ENCODE data around the gene PCBD1. TPM values are rescaled to one million over a fixed set of nuclear protein-coding genes. Genes with fewer than 3 reads are reported as not detected.
A peak's percentile ranks its signal among the peaks of the same experiment; 100 is the strongest.

The PCBD1 gene
- total and polyA plus RNA-seq, 9 donors: 25.5 to 104 (median 60.6) TPM

DNA sequence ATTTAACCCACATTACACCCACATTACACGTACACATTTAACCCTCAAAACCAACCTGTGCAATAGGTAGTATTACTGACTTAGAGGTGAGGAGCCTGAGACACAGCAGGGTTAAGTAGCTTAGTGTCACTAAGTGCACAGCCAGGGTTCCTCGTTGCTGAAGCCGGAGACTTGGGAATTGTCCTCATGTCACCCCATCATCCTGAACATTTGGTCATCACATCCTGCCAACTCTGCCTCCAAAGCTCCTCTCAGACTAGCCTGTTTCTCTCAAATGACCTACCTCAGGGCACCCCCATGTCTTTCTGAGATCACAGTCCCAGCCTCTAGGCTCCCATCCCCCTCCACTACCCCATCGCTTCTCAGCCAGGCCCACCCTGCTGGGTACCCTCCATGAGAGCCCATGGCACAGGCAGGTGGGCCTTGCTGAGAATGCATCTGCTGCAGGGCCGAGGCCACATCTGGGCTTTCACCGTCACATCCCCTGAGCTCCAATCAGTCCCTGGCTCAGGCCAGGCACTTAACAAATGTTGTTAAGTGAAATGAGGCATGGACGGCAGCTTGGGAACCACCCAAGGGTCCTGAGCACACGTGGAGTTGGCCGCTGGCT lies 21.1 kb upstream of the PCBD1 start:
- no peaks in the 10 kb centered on the region for H3K9me3 ChIP-seq
- no peak for TF ChIP-seq EP300 (IDR thresholded peaks at IDR 0.05)
- no peak for TF ChIP-seq POLR2A (IDR thresholded peaks at IDR 0.05)
- TF ChIP-seq, protein P1, sequence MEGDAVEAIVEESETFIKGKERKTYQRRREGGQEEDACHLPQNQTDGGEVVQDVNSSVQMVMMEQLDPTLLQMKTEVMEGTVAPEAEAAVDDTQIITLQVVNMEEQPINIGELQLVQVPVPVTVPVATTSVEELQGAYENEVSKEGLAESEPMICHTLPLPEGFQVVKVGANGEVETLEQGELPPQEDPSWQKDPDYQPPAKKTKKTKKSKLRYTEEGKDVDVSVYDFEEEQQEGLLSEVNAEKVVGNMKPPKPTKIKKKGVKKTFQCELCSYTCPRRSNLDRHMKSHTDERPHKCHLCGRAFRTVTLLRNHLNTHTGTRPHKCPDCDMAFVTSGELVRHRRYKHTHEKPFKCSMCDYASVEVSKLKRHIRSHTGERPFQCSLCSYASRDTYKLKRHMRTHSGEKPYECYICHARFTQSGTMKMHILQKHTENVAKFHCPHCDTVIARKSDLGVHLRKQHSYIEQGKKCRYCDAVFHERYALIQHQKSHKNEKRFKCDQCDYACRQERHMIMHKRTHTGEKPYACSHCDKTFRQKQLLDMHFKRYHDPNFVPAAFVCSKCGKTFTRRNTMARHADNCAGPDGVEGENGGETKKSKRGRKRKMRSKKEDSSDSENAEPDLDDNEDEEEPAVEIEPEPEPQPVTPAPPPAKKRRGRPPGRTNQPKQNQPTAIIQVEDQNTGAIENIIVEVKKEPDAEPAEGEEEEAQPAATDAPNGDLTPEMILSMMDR (IDR thresholded peaks at IDR 0.05): no peak
- no peaks in the 10 kb centered on the region for H3K27me3 ChIP-seq
- no peak overlapping the region for H3K4me3 ChIP-seq
- no peaks in the 10 kb centered on the region for H3K36me3 ChIP-seq
- DNase-seq: peak in 1 of 5 donors; percentile 14
- H3K27ac ChIP-seq: no peak overlapping the region
- intact Hi-C loops (cut with DNase I): loop anchor here in 1 of 4 donors (5.0 kb wide), 1 partner anchor 373 kb away; no protein-coding TSS in a partner anchor
- 87 to 93% (median 88%) methylated on average over 9 of the region's 9 CpGs for WGBS, 3 donors
- H3K4me1 ChIP-seq (ENCODE audit: insufficient read depth): no peaks in the 10 kb centered on the region

DNA sequence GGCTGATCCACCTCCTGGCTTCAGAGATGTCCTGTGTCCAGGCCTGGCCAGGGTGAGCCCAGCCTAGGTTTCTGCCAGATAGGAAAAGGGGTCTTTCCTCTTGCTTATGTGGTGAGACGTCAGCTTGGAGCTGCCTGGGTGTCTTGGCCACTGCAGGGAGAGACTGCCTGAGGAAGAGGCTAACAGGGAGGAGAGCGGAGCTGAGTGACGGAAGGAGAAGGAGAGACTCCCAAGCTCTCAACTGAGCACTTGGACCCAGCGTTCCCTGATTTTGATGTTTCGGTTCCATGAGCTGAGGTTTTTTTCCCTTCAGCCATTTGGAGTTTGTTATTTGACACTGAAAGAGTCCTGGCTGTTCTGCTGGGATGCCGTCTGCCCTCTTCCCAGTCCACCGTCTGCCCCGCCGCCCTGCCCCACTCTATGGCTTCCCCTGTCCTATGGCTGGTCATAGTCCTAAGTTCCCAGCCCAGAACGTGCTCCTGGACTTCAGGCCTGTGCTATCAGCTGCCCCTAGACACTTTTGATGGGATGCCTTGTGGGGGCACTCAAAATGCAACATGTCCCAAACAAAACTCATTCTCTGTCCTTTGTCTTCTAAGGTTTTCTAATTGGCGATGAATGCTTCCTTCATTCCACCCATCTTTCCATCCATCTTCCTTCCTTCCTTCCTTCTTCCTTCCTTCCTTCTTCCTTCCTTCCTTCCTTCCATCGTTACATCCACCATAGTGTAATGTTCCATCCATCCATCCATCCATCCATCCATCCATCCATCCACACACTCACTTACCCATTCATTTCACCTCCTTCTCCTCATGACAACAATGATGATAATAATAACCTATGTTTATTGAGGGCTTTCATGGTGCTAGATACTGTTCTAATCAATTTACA lies 20.3 kb upstream of the PCBD1 start:
- Histone ChIP-seq H3K9me3 (no peaks in the 10 kb centered on the region), H3K27ac (no peak overlapping the region), H3K27me3 (no peaks in the 10 kb centered on the region), H3K4me3 (no peak overlapping the region), H3K4me1 (ENCODE audit: insufficient read depth) (no peaks in the 10 kb centered on the region), H3K36me3 (no peaks in the 10 kb centered on the region)
- TF ChIP-seq, protein P1 (IDR thresholded peaks at IDR 0.05): no peak
- TF ChIP-seq POLR2A (IDR thresholded peaks at IDR 0.05) (no peak), EP300 (IDR thresholded peaks at IDR 0.05) (no peak)
- peak in 1 of 5 donors; percentile 16 for DNase-seq
- WGBS, 3 donors: 83 to 90% (median 86%) methylated on average over 12 of the region's 12 CpGs
- intact Hi-C loops (cut with DNase I): loop anchor here in 1 of 4 donors (5.0 kb wide), 1 partner anchor 374 kb away; no protein-coding TSS in a partner anchor

DNA sequence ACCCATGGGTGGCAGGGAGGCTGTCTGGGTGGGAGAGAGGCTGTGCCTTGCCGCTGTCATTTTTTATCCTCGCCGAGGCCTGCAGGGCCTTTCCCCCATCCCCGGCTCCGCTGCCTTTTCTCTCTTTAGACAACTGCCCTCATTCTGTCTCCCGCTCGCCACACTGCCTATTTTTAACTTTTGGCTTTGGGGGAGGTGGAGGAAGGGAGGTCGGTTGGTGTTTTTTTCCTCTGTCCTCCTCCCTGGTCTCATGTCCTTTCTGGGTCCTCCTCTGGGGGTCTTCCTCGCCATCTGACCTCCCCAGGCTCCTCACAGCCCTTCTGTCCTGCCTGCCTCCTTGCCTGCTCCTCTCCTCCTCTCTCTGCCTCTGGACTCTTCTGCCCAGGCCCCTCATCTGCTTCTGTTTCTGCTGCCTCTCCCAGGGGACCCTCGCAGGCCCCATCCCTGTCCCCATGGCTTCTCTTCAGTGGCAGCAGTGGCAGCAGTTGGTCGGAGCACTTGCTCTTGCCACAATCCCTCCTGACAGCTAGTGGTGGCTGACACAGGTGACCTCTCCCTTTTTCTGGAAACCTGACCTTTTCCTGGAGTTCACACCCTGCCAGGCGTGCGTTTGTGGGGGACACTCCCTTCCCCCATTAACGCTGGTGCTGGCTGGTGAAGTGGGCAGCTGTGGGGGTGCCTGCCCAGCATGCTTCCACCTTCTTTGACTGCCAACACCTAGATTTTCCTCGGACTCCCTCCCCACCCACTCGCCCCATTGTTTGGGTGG lies 19.5 kb upstream of the PCBD1 start:
- peak in 2 of 5 donors; percentile 8 to 23 for DNase-seq
- H3K27ac ChIP-seq: no peak overlapping the region
- no peak overlapping the region for H3K4me3 ChIP-seq
- no peaks in the 10 kb centered on the region for H3K9me3 ChIP-seq
- H3K4me1 ChIP-seq (ENCODE audit: insufficient read depth): peaks cover 1% of the 10 kb centered on the region
- H3K36me3 ChIP-seq: no peaks in the 10 kb centered on the region
- TF ChIP-seq, protein P1 (IDR thresholded peaks at IDR 0.05): no peak
- TF ChIP-seq EP300 (IDR thresholded peaks at IDR 0.05): no peak
- TF ChIP-seq POLR2A (IDR thresholded peaks at IDR 0.05): no peak
- H3K27me3 ChIP-seq: no peaks in the 10 kb centered on the region
- intact Hi-C loops (cut with DNase I): loop anchor here in 1 of 4 donors (5.0 kb wide), 1 partner anchor 374 kb away; no protein-coding TSS in a partner anchor
- 74 to 79% (median 77%) methylated on average over 16 of the region's 16 CpGs for WGBS, 3 donors
